ENCODE results near the gene ARFIP1.
A peak's percentile ranks its signal among the peaks of the same experiment; 100 is the strongest.

Gene ARFIP1

DNA sequence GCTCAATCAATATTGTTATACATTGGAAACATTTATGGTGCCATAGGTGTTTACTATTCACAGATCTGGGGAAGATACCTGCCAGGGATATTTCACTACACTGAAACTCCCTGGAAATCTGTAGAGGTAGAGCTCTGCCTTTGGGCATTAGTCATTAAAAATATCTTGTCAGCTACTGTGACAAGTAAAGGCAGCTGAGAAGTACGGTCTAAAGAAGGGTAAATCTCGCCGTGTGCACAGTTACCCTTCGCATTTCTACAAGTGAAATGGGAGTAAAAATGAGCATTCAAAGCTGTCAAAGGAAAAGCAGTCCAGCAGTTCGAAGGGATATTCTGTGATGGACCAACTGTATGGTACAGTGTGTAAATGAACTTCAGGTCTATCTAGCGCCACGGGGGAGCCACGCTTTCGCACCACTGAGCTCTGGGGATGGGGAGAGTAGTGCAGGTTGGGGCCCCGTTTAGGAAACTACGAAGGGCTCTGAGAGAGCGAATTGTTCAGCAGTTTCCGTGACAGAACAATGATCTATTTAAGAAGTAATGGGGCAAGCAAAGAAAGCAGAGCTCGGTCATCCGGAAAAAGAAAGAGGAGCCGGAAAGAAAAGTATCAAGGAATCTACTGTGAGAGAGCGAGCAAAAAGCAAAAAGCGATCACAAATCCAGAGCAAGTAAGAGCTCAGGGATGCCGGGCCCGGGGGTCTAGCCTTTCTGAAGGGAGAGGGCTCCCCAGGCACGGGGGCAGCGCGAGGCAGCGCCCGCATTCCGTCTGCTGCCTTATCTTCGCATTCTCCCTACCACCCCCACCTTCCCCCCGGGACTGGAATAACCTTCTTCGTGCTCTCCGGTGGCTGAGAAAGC is 870 bp upstream of the ARFIP1 start:
- WGBS, 2 donors (ENCODE audit: extremely low coverage in 2 of 2, insufficient read length in 2 of 2, insufficient replicate concordance in 1 of 2) = no CpG with 5 or more reads among the region's 30 CpGs
- Histone ChIP-seq H2BK120ac (ENCODE audit: low read depth, low read length) (peak overlapping the region; percentile 90), H2BK12ac (ENCODE audit: low read length) (no peak overlapping the region), H2BK5ac (ENCODE audit: low read length) (peak overlapping the region; percentile 97), H3K27me3 (ENCODE audit: control insufficient read depth in 3 of 3, insufficient read depth in 3 of 3, low read depth in 1 of 3, low read length in 3 of 3) (no peaks in the 10 kb centered on the region), H3K14ac (ENCODE audit: low read length) (no peak overlapping the region), H4K91ac (ENCODE audit: low read depth, low read length, poor library complexity) (no peak overlapping the region), H3K18ac (ENCODE audit: low read length) (peak overlapping the region; percentile 99), H2BK15ac (ENCODE audit: low read length) (peak overlapping the region; percentile 82), H3K79me1 (ENCODE audit: low read depth, low read length) (peaks cover 2% of the 10 kb centered on the region), H3K9ac (ENCODE audit: low read depth, low read length, poor library complexity) (peak overlapping the region; percentile 91), H2AK5ac (ENCODE audit: low read depth, low read length) (no peak overlapping the region), H3K4ac (ENCODE audit: low read length) (peak overlapping the region; percentile 30), H3K36me3 (replicated peaks in 1 of 2; ENCODE audit: control insufficient read depth in 2 of 2, insufficient read depth in 2 of 2, low read length in 2 of 2) (peaks cover 0 to 9% of the 10 kb centered on the region in 2 donors), H4K8ac (ENCODE audit: low read depth, low read length) (peak overlapping the region; percentile 6), H3K4me1 (ENCODE audit: control insufficient read depth in 2 of 2, insufficient read depth in 1 of 2, low read depth in 1 of 2, low read length in 2 of 2) (peaks cover 6 to 8% of the 10 kb centered on the region in 2 donors), H3K23ac (ENCODE audit: low read depth, low read length, poor library complexity) (peak overlapping the region; percentile 87), H3K9me3 (replicated peaks in 1 of 2; ENCODE audit: control insufficient read depth in 2 of 2, insufficient read depth in 1 of 2, low read depth in 1 of 2, low read length in 2 of 2) (no peaks in the 10 kb centered on the region), H3K4me3 (ENCODE audit: low read length in 2 of 2) (peak overlapping the region; percentile 92 to 97), H3K4me2 (ENCODE audit: insufficient read depth, low read length, poor library complexity, severe bottlenecking) (peak overlapping the region; percentile 78), H2AFZ (ENCODE audit: low read length) (peak overlapping the region; percentile 93), H3K27ac (replicated peaks; ENCODE audit: low read length) (peak overlapping the region; percentile 100)
- no peak for DNase-seq (ENCODE audit: low spot score)

DNA sequence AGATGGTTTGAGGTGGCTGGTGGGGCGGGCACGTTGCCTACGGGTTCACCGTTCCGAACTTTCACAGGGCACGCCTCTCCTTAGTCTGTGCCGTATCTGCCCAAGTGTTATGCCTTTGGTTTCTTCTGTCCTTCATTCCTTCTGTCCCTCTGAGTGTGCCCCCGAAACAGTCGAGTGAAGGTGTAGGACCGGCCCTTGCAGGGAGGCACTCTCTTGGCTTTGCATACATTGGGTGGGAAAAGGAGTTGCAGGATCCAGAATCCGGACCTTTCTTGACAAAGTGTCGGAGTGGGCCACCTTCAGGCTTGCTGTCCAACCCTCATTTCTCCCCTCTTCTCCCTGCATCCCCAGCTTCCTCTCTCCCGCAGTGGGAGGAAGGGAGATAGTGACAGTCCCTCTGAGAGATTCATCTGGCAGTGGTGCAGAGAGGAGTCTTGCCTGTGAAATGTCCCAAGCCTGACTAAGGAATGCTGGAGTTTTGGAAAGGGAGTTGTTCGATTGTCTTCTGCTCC is 569 bp downstream of the ARFIP1 start:
- H3K79me1 ChIP-seq (ENCODE audit: low read depth, low read length) = peaks cover 2% of the 10 kb centered on the region
- H2AFZ ChIP-seq (ENCODE audit: low read length) = peak overlapping the region; percentile 93
- H3K36me3 ChIP-seq (replicated peaks in 1 of 2; ENCODE audit: control insufficient read depth in 2 of 2, insufficient read depth in 2 of 2, low read length in 2 of 2) = peaks cover 0 to 20% of the 10 kb centered on the region in 2 donors
- H3K27ac ChIP-seq (replicated peaks; ENCODE audit: low read length) = peak overlapping the region; percentile 78
- H4K8ac ChIP-seq (ENCODE audit: low read depth, low read length) = no peak overlapping the region
- DNase-seq (ENCODE audit: low spot score) = no peak
- H3K14ac ChIP-seq (ENCODE audit: low read length) = no peak overlapping the region
- peak overlapping the region; percentile 78 for H3K9ac ChIP-seq (ENCODE audit: low read depth, low read length, poor library complexity)
- no peak overlapping the region for H2BK15ac ChIP-seq (ENCODE audit: low read length)
- H3K4me2 ChIP-seq (ENCODE audit: insufficient read depth, low read length, poor library complexity, severe bottlenecking) = peak overlapping the region; percentile 94
- H3K27me3 ChIP-seq (ENCODE audit: control insufficient read depth in 3 of 3, insufficient read depth in 3 of 3, low read depth in 1 of 3, low read length in 3 of 3) = no peaks in the 10 kb centered on the region
- peaks cover 6 to 8% of the 10 kb centered on the region in 2 donors for H3K4me1 ChIP-seq (ENCODE audit: control insufficient read depth in 2 of 2, insufficient read depth in 1 of 2, low read depth in 1 of 2, low read length in 2 of 2)
- H3K4me3 ChIP-seq (ENCODE audit: low read length in 2 of 2) = peak overlapping the region; percentile 92 to 93
- H4K91ac ChIP-seq (ENCODE audit: low read depth, low read length, poor library complexity) = no peak overlapping the region
- no peak overlapping the region for H2BK12ac ChIP-seq (ENCODE audit: low read length)
- peak overlapping the region; percentile 96 for H3K18ac ChIP-seq (ENCODE audit: low read length)
- H3K9me3 ChIP-seq (replicated peaks in 1 of 2; ENCODE audit: control insufficient read depth in 2 of 2, insufficient read depth in 1 of 2, low read depth in 1 of 2, low read length in 2 of 2) = no peaks in the 10 kb centered on the region
- peak overlapping the region; percentile 1 for H2AK5ac ChIP-seq (ENCODE audit: low read depth, low read length)
- no peak overlapping the region for H3K4ac ChIP-seq (ENCODE audit: low read length)
- H3K23ac ChIP-seq (ENCODE audit: low read depth, low read length, poor library complexity) = peak overlapping the region; percentile 37
- no peak overlapping the region for H2BK120ac ChIP-seq (ENCODE audit: low read depth, low read length)
- no CpG with 5 or more reads among the region's 14 CpGs for WGBS, 2 donors (ENCODE audit: extremely low coverage in 2 of 2, insufficient read length in 2 of 2, insufficient replicate concordance in 1 of 2)
- H2BK5ac ChIP-seq (ENCODE audit: low read length) = peak overlapping the region; percentile 26

DNA sequence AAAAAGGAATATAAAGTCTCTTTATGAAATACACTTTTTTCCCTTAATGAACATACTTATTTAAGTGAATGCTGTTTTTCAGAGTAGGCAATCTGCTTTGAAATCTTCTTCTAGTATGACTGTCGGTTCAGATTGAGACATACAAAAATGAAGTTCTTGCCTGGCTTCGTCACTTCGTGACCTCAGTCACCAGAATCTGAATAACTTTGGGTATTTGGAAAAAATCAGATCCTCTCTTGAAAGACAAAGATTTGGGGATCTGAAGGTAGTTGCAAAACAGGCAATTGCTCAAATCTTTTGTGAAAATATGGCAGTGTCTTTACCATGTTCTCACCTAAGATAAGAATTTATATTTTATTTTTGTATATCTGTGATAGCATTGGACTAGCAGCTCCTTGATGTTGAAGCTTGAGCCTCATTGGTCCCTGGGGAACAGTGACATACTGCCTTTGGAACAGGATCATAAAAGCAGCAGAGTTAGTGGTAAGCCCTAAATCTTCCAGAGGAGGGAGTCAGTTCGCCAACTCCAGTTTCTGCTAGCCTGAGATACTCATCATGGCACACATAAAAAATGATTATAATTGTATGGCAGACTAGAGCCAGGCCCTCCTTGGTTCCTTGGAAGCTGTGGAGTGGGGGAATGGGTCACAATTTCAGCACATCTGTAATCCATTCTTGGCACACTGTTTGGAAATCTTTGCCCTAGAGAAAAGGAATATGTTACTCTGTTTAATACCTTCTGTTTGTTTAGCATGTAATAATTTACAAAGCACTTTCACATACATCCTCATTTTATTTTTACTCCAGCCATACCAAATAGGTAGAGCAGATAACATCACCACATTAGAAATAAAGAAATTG is 5.0 kb downstream of the ARFIP1 start:
- DNase-seq (ENCODE audit: low spot score) = no peak
- Histone ChIP-seq H3K27me3 (ENCODE audit: control insufficient read depth in 3 of 3, insufficient read depth in 3 of 3, low read depth in 1 of 3, low read length in 3 of 3) (no peaks in the 10 kb centered on the region), H2AFZ (ENCODE audit: low read length) (no peak overlapping the region), H3K36me3 (replicated peaks in 1 of 2; ENCODE audit: control insufficient read depth in 2 of 2, insufficient read depth in 2 of 2, low read length in 2 of 2) (peaks cover 0 to 28% of the 10 kb centered on the region in 2 donors), H3K27ac (replicated peaks; ENCODE audit: low read length) (no peak overlapping the region), H2BK12ac (ENCODE audit: low read length) (no peak overlapping the region), H3K4me3 (ENCODE audit: low read length in 2 of 2) (no peak overlapping the region), H3K4me1 (ENCODE audit: control insufficient read depth in 2 of 2, insufficient read depth in 1 of 2, low read depth in 1 of 2, low read length in 2 of 2) (peaks cover 0 to 2% of the 10 kb centered on the region in 2 donors), H2BK15ac (ENCODE audit: low read length) (no peak overlapping the region), H3K4ac (ENCODE audit: low read length) (no peak overlapping the region), H2AK5ac (ENCODE audit: low read depth, low read length) (no peak overlapping the region), H3K4me2 (ENCODE audit: insufficient read depth, low read length, poor library complexity, severe bottlenecking) (no peak overlapping the region), H3K9me3 (replicated peaks in 1 of 2; ENCODE audit: control insufficient read depth in 2 of 2, insufficient read depth in 1 of 2, low read depth in 1 of 2, low read length in 2 of 2) (no peaks in the 10 kb centered on the region), H3K23ac (ENCODE audit: low read depth, low read length, poor library complexity) (no peak overlapping the region), H4K91ac (ENCODE audit: low read depth, low read length, poor library complexity) (no peak overlapping the region), H4K8ac (ENCODE audit: low read depth, low read length) (no peak overlapping the region), H3K14ac (ENCODE audit: low read length) (no peak overlapping the region), H3K18ac (ENCODE audit: low read length) (no peak overlapping the region), H3K79me1 (ENCODE audit: low read depth, low read length) (peaks cover 2% of the 10 kb centered on the region), H3K9ac (ENCODE audit: low read depth, low read length, poor library complexity) (no peak overlapping the region), H2BK120ac (ENCODE audit: low read depth, low read length) (no peak overlapping the region), H2BK5ac (ENCODE audit: low read length) (no peak overlapping the region)
- no CpG with 5 or more reads among the region's 4 CpGs for WGBS, 2 donors (ENCODE audit: extremely low coverage in 2 of 2, insufficient read length in 2 of 2, insufficient replicate concordance in 1 of 2)

Measured in neuronal stem cell (in vitro differentiated cells).